ENCODE measurements around the gene SH3RF3. TPM values are rescaled to one million over a fixed set of nuclear protein-coding genes. Genes with fewer than 3 reads are reported as not detected.

Gene SH3RF3
- total RNA-seq, 1 experiment from 2014 or later = 0.32 TPM

GRCh38 chr2:109463236-109463635, 334.2 kb downstream of the SH3RF3 start:
- no peak for DNase-seq (ENCODE audit: low read depth, low spot score)
- in situ Hi-C loops (cut with HindIII; ENCODE audit: low pct_unique_long_range_greater_than_20kb, low sequenced_read_pairs) = no loop called here

GRCh38 chr2:109463891-109464290, 334.9 kb downstream of the SH3RF3 start:
- DNase-seq (ENCODE audit: low read depth, low spot score) = no peak
- in situ Hi-C loops (cut with HindIII; ENCODE audit: low pct_unique_long_range_greater_than_20kb, low sequenced_read_pairs) = no loop called here

- DNase-seq (ENCODE audit: low read depth, low spot score) = no peak
Observed at GRCh38 chr2:109466674-109467575, 337.9 kb downstream of the SH3RF3 start.

GRCh38 chr2:109467701-109468100, 338.7 kb downstream of the SH3RF3 start:
- in situ Hi-C loops (cut with HindIII; ENCODE audit: low pct_unique_long_range_greater_than_20kb, low sequenced_read_pairs) = no loop called here
- DNase-seq (ENCODE audit: low read depth, low spot score) = no peak

More at GRCh38 chr2:109466674-109467575, 337.9 kb downstream of the SH3RF3 start:
- in situ Hi-C loops (cut with HindIII; ENCODE audit: low pct_unique_long_range_greater_than_20kb, low sequenced_read_pairs) = no loop called here

GRCh38 chr2:109468893-109469292, 339.9 kb downstream of the SH3RF3 start:
- DNase-seq (ENCODE audit: low read depth, low spot score) = no peak
- in situ Hi-C loops (cut with HindIII; ENCODE audit: low pct_unique_long_range_greater_than_20kb, low sequenced_read_pairs) = no loop called here

GRCh38 chr2:109471658-109472057, 342.7 kb downstream of the SH3RF3 start:
- DNase-seq (ENCODE audit: low read depth, low spot score) = no peak
- in situ Hi-C loops (cut with HindIII; ENCODE audit: low pct_unique_long_range_greater_than_20kb, low sequenced_read_pairs) = no loop called here

- in situ Hi-C loops (cut with HindIII; ENCODE audit: low pct_unique_long_range_greater_than_20kb, low sequenced_read_pairs) = no loop called here
- DNase-seq (ENCODE audit: low read depth, low spot score) = no peak
Observed at GRCh38 chr2:109472331-109472959, 343.4 kb downstream of the SH3RF3 start.

- no peak for DNase-seq (ENCODE audit: low read depth, low spot score)
- in situ Hi-C loops (cut with HindIII; ENCODE audit: low pct_unique_long_range_greater_than_20kb, low sequenced_read_pairs) = no loop called here
Observed at GRCh38 chr2:109472974-109473373, 344.0 kb downstream of the SH3RF3 start.

GRCh38 chr2:109473616-109474318, 344.8 kb downstream of the SH3RF3 start:
- DNase-seq (ENCODE audit: low read depth, low spot score) = no peak
- in situ Hi-C loops (cut with HindIII; ENCODE audit: low pct_unique_long_range_greater_than_20kb, low sequenced_read_pairs) = no loop called here

GRCh38 chr2:109474319-109474825, 345.4 kb downstream of the SH3RF3 start:
- in situ Hi-C loops (cut with HindIII; ENCODE audit: low pct_unique_long_range_greater_than_20kb, low sequenced_read_pairs) = no loop called here
- DNase-seq (ENCODE audit: low read depth, low spot score) = no peak

GRCh38 chr2:109475531-109476210, 346.7 kb downstream of the SH3RF3 start:
- in situ Hi-C loops (cut with HindIII; ENCODE audit: low pct_unique_long_range_greater_than_20kb, low sequenced_read_pairs) = no loop called here
- DNase-seq (ENCODE audit: low read depth, low spot score) = no peak

GRCh38 chr2:109476641-109477441, 347.8 kb downstream of the SH3RF3 start:
- in situ Hi-C loops (cut with HindIII; ENCODE audit: low pct_unique_long_range_greater_than_20kb, low sequenced_read_pairs) = no loop called here
- DNase-seq (ENCODE audit: low read depth, low spot score) = no peak

- in situ Hi-C loops (cut with HindIII; ENCODE audit: low pct_unique_long_range_greater_than_20kb, low sequenced_read_pairs) = no loop called here
- DNase-seq (ENCODE audit: low read depth, low spot score) = no peak
Observed at GRCh38 chr2:109478906-109479493, 350.0 kb downstream of the SH3RF3 start.

GRCh38 chr2:109479804-109480203, 350.8 kb downstream of the SH3RF3 start:
- no peak for DNase-seq (ENCODE audit: low read depth, low spot score)
- in situ Hi-C loops (cut with HindIII; ENCODE audit: low pct_unique_long_range_greater_than_20kb, low sequenced_read_pairs) = no loop called here

GRCh38 chr2:109480486-109481195, 351.6 kb downstream of the SH3RF3 start:
- DNase-seq (ENCODE audit: low read depth, low spot score) = no peak
- in situ Hi-C loops (cut with HindIII; ENCODE audit: low pct_unique_long_range_greater_than_20kb, low sequenced_read_pairs) = no loop called here

GRCh38 chr2:109481196-109481555, 352.2 kb downstream of the SH3RF3 start:
- in situ Hi-C loops (cut with HindIII; ENCODE audit: low pct_unique_long_range_greater_than_20kb, low sequenced_read_pairs) = no loop called here
- no peak for DNase-seq (ENCODE audit: low read depth, low spot score)

All from SK-MEL-5 (cell line).